Measurements from ENCODE around the gene ZSCAN21.

ZSCAN21 gene

GRCh38 chr7:100100420-100101015, 50.9 kb downstream of the ZSCAN21 start:
- peak; percentile 81 for DNase-seq (ENCODE audit: low read depth)

- DNase-seq (ENCODE audit: low read depth) = peak; percentile 96
Measured at GRCh38 chr7:100101016-100101862, 51.7 kb downstream of the ZSCAN21 start, which contains the start of the genes AP4M1 and MCM7. AP4M1 (plus strand) TSS chr7:100101643; CDS start chr7:100101715, 72 bp downstream. MCM7 (minus strand) TSS chr7:100101397; CDS start chr7:100101294, 103 bp downstream.

GRCh38 chr7:100102950-100103840, 53.6 kb downstream of the ZSCAN21 start:
- no peak for DNase-seq (ENCODE audit: low read depth)

GRCh38 chr7:100105534-100105933, 56.0 kb downstream of the ZSCAN21 start:
- no peak for DNase-seq (ENCODE audit: low read depth)

- no peak for DNase-seq (ENCODE audit: low read depth)
Measured at GRCh38 chr7:100106633-100107032, 57.1 kb downstream of the ZSCAN21 start.

- no peak for DNase-seq (ENCODE audit: low read depth)
Measured at GRCh38 chr7:100107125-100107737, 57.7 kb downstream of the ZSCAN21 start.

- DNase-seq (ENCODE audit: low read depth) = no peak
Measured at GRCh38 chr7:100107890-100108289, 58.3 kb downstream of the ZSCAN21 start.

GRCh38 chr7:100109521-100110163, 60.1 kb downstream of the ZSCAN21 start:
- no peak for DNase-seq (ENCODE audit: low read depth)

GRCh38 chr7:100111156-100111555, 61.6 kb downstream of the ZSCAN21 start:
- DNase-seq (ENCODE audit: low read depth) = no peak

- DNase-seq (ENCODE audit: low read depth) = no peak
Measured at GRCh38 chr7:100111914-100112313, 62.3 kb downstream of the ZSCAN21 start.
